ENCODE measurements around the gene SSBP1.
A peak's percentile ranks its signal among the peaks of the same experiment; 100 is the strongest.
"Not testable (repeated sequence)": the region's sequence is repeated elsewhere in the genome, so short reads cannot be mapped to it uniquely, and the experiment has no call there.

Gene SSBP1

GRCh38 chr7:141737836-141738591, at the start of gene SSBP1:
SSBP1 (plus strand) TSS chr7:141738358; CDS start chr7:141739167, 809 bp downstream.
- DNase-seq (ENCODE audit: low spot score), result peak; percentile 95

DNA sequence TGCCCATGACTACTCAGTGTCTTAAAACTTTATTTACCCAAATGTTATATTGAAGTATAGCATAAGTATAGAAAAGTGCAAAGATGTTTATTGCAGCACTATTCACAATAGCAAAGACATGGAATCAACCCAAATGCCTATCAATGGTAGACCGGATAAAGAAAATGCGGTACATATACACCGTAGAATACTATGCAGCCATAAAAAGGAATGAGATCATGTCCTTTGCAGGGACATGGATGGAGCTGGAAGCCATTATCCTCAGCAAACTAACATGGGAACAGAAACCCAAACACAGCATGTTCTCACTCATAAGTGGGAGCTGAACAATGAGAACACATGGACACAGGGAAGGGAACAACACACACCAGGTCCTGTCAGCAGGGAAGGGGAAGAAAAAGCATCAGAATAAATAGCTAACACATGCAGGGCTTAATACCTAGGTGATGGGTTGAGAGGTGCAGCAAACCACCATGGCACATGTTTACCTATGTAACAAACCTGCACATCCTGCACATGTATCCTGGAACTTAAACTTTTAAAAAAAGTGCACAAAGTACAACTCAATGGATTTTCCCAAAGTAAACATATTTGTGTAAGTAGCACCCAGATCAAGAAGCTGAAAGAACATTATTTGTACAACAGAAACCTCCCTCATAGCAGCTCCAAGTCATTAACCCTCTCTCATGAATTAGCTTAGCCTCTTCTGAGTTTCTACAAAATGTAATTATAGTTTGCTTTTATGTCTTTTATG, 48.9 kb upstream of the SSBP1 start:
- DNase-seq (ENCODE audit: low spot score), result not testable (repeated sequence)

- no peak for DNase-seq (ENCODE audit: low spot score)
Observed at GRCh38 chr7:141691540-141691939, 46.6 kb upstream of the SSBP1 start.

DNA sequence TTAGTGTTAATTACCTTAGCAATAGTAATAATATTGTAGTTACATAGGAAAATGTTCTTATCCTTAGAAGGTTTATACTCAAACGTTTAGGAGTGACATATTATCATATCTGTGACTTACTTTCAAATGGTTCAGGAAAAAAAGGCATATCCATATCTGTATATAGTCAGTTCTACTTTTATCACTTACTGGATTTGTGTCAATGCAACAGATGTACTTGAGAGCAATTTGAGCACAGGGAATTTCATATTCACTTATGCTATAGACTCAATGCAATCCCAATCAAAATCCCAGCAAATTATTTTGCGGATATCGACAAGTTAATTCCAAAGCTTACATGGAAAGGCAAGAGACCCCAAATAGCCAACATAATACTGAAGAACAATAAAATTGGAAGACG, 46.2 kb upstream of the SSBP1 start:
- no peak for DNase-seq (ENCODE audit: low spot score)

- no peak for DNase-seq (ENCODE audit: low spot score)
Observed at GRCh38 chr7:141693082-141693481, 45.1 kb upstream of the SSBP1 start.

DNA sequence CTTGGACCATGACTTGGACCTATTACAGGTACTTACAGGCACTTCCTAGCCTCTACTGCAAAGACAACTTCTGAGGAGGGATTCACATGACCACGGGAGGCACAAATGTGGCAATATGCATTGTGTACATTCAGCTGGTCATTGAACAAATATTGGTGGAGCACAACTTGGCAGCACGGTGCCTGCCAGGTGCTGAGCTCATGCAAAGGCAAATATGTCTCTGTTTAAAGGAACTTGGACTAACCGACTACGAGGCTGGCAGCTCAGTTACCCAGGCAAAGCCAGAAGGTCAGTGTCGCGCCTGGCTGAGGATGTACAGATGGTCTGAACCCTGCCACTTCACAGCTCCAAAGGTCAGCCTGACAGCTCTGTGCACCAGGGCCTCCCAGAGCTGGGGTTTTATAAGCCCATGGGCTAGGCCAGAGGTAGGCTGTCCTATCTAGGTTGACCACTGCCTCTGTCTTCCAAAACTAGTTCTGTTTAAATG, 42.3 kb upstream of the SSBP1 start:
- no peak for DNase-seq (ENCODE audit: low spot score)

- no peak for DNase-seq (ENCODE audit: low spot score)
Observed at GRCh38 chr7:141696348-141696747, 41.8 kb upstream of the SSBP1 start.

DNA sequence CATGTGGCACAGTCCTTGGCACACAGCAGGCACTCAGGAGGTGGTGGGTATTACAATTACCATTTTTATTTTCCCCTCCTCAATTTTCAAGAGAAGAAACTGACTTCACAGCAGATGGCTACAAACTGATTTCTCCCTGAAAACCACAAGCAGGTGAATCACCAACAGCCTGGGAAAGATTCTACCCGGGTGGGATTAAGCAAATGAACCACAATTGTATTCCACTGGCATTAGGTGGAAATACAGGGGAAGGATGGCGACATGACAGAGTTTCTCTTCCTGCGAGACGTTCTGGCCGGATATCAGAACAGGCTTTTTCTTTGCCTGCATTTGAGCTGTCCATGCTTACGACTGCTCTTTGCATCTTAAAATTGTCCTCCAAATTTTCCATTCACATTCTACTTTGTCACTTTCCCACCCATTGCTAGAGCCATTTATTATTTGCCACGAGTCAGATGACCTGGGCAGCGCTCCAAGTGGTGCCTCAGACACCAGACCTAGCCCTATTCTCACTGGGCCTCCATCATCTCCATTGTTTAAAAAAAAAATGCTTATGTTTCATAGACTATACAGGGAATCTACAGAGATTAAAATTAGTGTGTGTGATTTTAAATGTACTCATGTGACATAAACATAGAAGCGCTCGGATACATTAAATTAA, 40.8 kb upstream of the SSBP1 start:
- peak; percentile 83 for DNase-seq (ENCODE audit: low spot score)

- DNase-seq (ENCODE audit: low spot score), result no peak
Observed at GRCh38 chr7:141698247-141699015, 39.7 kb upstream of the SSBP1 start.

- no peak for DNase-seq (ENCODE audit: low spot score)
Observed at GRCh38 chr7:141699860-141700259, 38.3 kb upstream of the SSBP1 start.

DNA sequence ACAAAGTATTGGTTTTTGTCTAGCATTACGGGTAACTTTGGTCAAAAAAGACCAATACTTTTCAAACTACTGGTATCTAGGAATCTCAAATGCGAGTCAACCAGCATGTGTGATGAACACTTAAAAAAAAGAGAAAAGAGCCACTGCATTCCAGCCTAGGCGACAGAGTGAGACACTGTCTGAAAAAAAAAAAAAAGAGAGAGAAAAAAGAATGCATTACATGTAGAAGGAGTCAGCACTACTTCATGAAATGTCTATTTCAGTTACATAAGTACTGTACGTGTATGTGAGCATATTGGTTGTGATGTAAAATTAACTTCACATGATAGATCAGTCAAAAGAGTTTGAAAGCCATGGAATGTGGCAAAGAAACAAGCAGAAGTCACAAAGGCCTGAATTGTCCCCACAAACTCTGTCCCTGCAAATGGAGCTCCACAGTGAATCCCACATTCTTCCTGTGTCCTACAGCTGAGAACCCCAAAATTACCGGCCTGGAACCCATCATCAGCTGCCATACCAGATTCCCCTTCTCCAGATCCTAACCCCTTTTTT, 37.8 kb upstream of the SSBP1 start:
- no peak for DNase-seq (ENCODE audit: low spot score)

DNA sequence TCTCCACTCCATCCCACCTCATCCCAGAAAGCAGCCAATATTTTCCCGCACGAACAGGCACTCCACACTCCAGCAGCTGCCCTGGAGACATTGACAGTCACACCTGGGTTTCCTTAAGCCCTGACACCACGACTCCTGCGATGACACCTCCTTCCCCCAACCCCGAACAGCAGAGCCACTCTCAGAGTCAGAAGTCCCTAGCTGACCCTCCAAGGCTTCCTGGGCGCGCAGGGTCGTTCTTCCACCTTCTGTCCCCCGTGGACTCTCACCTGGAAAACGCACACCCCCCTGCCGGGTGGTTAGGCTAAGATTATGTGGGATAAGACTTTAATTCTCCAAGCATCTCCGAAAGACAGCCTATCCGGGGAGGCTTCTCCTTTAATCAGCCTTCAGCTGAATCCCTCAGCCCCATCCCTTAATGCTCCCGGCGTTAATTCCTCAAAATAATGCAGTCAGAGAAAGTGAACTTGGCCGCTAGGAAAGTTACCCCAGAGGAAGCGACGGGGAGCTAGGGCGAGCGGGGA, 37.2 kb upstream of the SSBP1 start:
- no peak for DNase-seq (ENCODE audit: low spot score)

- DNase-seq (ENCODE audit: low spot score), result no peak
Observed at GRCh38 chr7:141701489-141702046, 36.6 kb upstream of the SSBP1 start.

DNA sequence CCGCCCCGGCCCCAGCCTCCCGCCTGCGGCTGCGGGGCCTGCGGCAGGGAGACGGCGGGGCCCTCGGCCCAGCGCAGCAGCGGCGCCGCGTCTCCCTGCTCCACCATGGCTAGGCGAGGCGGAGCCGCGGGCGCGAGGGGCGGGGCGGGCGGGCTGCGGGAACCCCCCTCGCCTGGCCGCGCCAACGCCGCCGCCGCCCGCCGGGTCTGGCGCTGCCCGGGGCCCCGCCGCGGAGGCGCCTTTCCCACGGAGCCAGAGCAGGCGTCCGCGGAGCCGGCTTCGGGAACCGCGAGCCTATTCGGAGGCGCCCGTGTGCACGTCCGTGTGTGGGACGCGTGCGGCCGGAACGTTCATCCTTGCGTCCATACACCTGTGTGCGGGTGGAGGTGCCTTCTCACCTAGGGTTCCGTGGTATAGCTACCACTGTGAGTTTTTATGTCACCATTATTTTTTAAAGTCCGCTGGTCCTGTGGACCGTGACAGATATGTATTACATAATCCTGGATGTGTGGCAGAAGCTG, 36.1 kb upstream of the SSBP1 start, which contains the start of gene DENND11:
TSS of gene DENND11 (minus strand) at position 120 of the 521 bp plus-strand sequence. CDS start at position 107, 13 bp downstream.
- peak; percentile 69 for DNase-seq (ENCODE audit: low spot score)

DNA sequence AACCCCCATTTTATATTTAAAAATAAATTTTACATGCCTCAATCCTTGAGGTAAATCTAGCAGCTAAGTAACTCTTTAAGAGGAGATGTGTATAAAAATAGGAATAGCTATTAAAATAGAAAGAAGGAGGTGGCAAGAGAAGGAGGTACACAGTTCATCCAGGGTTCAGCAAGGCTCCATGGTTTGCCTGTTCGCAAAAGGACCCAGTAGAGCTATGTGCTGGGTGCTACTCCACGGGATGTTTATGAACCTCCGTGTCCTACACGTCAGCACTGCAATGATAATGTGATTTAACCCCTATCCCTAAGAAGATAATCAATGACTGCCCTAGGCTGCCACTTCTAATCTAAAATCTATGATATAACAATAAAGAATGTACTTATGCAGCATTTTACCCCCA, 35.3 kb upstream of the SSBP1 start:
- no peak for DNase-seq (ENCODE audit: low spot score)

- no peak for DNase-seq (ENCODE audit: low spot score)
Observed at GRCh38 chr7:141704112-141704511, 34.0 kb upstream of the SSBP1 start.

DNA sequence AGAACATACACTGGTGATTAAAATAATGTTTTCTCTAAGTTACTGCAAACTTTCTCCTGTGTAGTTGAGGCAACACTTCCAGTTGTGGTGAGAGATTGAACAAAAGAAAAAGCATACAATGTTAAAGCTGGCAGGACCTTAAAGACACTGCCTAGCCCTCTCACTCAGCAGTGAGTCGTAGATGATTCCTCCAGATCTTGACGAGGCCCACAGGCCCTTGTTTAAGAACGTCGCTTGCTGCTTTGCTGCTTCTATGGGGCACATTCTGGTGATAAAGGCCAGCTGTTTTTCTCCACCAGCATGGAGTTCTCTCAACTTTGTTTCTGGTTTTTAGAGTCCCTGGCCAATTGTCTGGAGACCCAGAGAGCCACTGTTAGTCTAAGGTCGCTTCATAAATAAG, 33.4 kb upstream of the SSBP1 start:
- DNase-seq (ENCODE audit: low spot score), result no peak

DNA sequence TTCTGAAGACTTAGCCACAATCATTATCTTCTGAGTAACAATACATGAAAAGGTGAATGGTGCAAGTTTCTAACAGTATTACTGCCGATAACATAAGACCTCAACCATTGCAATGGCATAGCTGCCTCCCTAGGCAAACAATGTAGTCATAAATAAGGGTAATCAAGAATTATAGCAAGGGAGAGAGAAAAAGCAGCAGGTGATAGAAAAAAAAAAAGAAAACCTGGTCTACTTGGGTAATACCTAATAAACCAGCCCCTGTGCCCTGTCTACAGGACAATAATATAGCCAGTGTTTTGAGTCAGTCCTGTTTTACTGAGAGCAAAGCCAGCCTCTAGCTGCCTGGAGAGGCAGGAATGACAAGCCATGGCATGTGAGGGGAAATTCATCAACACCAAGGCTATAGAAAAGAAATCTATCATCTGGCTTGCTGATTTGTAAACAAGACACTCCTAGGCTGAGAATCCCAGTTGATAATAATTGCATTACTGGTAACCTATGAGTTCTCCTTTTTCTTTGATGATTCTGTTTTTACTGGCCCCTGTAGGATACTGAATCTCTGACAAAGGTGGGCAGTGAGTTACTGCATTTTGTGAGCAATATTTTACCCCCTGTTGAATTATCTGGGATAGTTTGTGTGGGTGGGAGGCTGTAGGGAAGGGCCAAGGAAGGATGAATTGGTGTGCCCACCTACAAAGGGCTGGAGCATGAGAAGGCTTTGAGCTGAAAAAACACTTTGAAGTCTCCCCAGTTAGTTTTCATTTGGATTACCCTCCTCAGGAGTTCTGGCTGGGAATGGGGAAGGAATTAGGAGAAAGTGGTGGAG, 31.7 kb upstream of the SSBP1 start:
- DNase-seq (ENCODE audit: low spot score), result no peak

- DNase-seq (ENCODE audit: low spot score), result no peak
Observed at GRCh38 chr7:141708351-141708750, 29.8 kb upstream of the SSBP1 start, which contains the start of gene WEE2. WEE2 (plus strand) TSS chr7:141708353; CDS start chr7:141708759, 406 bp downstream.

DNA sequence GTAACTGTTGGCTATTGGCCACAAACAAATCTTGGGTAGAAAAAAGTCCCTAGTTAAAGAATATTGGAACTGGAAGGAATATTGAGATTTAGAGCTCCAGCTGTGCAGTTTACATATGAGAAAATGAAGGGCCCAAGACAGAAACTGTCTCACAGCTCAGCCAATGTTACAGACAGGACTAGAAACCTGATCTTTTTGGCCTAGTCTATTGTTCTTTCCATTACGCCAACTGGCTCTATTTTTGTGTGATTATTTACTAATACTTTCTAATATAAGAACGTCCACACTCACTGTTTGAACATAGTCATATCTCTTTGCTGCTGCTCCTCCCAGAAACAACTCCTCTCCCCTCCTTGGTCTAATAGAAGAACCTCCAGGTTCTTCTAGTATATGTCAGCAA, 28.8 kb upstream of the SSBP1 start:
- DNase-seq (ENCODE audit: low spot score), result no peak

All from putamen (tissue), 1 donor.